CMK (cell line): ENCODE measurements around the gene HMGXB3.

Experiments
- DNase-seq: peaks from one replicate; pipeline ENCODE4 v3.0.0-alpha.2; 2010; ENCODE audit warnings: low read depth

The HMGXB3 gene

DNA sequence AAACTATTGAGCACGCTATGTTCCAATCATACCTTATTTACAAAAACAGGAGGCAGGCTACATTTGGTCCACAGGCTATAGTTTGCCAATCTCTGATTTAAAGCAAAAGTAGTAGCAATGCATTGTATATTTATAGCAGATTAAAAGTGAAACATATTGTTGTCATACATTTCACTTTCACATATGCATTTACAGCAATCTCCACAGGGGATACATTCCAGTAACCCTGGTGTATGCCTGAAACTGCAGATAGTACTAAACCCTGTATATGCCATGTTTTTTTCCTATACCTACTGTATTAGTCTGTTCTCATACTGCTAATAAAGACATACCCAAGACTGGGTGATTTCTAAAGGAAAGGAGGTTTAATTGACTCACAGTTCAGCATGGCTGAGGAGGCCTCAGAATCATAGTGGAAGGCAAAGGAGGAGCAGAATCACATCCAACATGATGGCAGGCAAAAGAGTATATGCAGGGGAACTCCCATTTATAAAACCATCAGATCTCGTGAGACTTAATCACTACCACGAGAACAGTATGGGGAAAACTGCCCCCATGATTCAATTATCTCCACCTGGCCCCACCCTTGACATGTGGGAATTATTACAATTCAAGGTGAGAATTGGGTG is 91.7 kb downstream of the HMGXB3 start:
- DNase-seq: no peak

DNA sequence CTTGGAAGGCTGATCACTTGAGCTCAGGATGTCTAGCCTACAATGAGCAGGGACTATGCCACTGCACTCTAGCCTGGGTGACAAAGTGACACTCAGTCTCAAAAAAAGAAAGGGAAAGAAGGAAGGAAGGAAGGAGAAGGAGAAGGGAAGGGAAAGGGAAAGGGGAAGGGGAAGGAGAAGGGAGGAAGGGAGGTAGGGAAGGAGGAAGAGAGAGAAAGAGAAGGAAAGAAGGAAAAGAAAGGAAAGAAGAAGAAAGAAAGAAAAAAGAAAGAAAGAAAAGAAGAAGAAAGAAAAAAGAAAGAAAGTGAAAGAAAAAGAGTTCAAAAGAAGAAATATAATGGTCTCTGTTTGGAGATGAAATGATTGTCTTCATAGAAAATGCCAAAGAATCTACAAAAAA is 96.6 kb downstream of the HMGXB3 start:
- no peak for DNase-seq

GRCh38 chr5:150101023-150101422 is 100.5 kb downstream of the HMGXB3 start:
- DNase-seq: no peak
